ENCODE measurements around the gene OSMR. TPM values are rescaled to one million over a fixed set of nuclear protein-coding genes. Genes with fewer than 3 reads are reported as not detected.

Gene OSMR
- 28.6 and 31.6 TPM in 2 replicates for total RNA-seq (2021)
- percentile 80 among the genes with signal in this experiment for Bru-seq, nascent RNA
- percentile 73 among the genes with signal in this experiment for BruChase-seq, experiment 1, labeled RNA remaining after a 2-hour chase
- percentile 77 among the genes with signal in this experiment for BruChase-seq, experiment 2, labeled RNA remaining after a 6-hour chase
- long read RNA-seq, partial matches to known transcripts: 16 of 26 reads
- long read RNA-seq, other reads (novel, unspliced or antisense): 6 of 26 reads

- POLR2A ChIA-PET (ENCODE audit: low non-redundant PET): no interaction called here
- H3K4me1 ChIP-seq (ENCODE audit: insufficient read depth, low read length, poor library complexity, severe bottlenecking): peaks cover 6% of the 10 kb centered on the region
- H3K27me3 ChIP-seq (replicated peaks; ENCODE audit: insufficient read depth, low read depth, low read length, poor library complexity): no peaks in the 10 kb centered on the region
These were observed at the start of gene OSMR for GRCh38 chr5:38845526-38846378. Gene OSMR (plus strand): TSS chr5:38846012. CDS start chr5:38869045, 23,033 bp downstream.

DNA sequence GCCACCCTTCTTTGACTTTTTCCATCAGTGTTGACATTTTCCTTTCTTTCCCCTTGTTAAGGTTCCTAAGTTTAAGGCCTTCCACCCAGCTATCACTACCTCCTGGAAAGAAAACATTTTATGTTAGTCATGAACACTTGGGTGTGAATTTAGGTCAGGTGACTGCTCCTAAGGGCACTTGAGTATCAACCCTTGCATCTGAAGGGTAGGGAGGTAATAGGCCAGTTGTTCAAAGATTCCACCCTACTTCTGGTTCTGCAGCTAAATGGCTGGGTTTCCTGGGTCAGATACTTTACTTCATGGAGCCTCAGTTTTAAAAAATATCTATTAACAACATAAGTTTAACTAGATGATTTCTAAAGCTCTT lies 49.1 kb upstream of the OSMR start:
- H3K9me3 ChIP-seq (ENCODE audit: low read depth, low read length, poor library complexity, severe bottlenecking): no peaks in the 10 kb centered on the region
- POLR2A ChIA-PET (ENCODE audit: low non-redundant PET): no interaction called here
- no TSS peak for BruUV-seq (replicated peaks)
- no peak for DNase-seq (ENCODE audit: low spot score)
- H3K27ac ChIP-seq (ENCODE audit: low read depth, low read length, poor library complexity, severe bottlenecking): no peak overlapping the region
- TF ChIP-seq EZH2 (IDR thresholded peaks at IDR 0.05; ENCODE audit: borderline replicate concordance, low read depth, low read length, poor library complexity, severe bottlenecking): no peak
- no peak for TF ChIP-seq CTCF (conservative IDR thresholded peaks at IDR 0.05; ENCODE audit: low read depth, low read length)
- H3K4me1 ChIP-seq (ENCODE audit: insufficient read depth, low read length, poor library complexity, severe bottlenecking): peaks cover 8% of the 10 kb centered on the region
- no peak overlapping the region for H3K4me3 ChIP-seq (ENCODE audit: low read depth, low read length, poor library complexity, severe bottlenecking)
- intact Hi-C loops (cut with micrococcal nuclease; ENCODE audit: unreplicated experiment): no loop called here
- no peaks in the 10 kb centered on the region for H3K27me3 ChIP-seq (replicated peaks; ENCODE audit: insufficient read depth, low read depth, low read length, poor library complexity)
- CTCF ChIA-PET: no interaction called here
- H3K36me3 ChIP-seq (ENCODE audit: insufficient read depth, low read length, poor library complexity, severe bottlenecking): no peaks in the 10 kb centered on the region

More at GRCh38 chr5:38845526-38846378, at the start of gene OSMR:
- H3K27ac ChIP-seq (ENCODE audit: low read depth, low read length, poor library complexity, severe bottlenecking): peak within 1 kb of the TSS; percentile 86
- no peaks in the 10 kb centered on the region for H3K36me3 ChIP-seq (ENCODE audit: insufficient read depth, low read length, poor library complexity, severe bottlenecking)
- H3K4me3 ChIP-seq (ENCODE audit: low read depth, low read length, poor library complexity, severe bottlenecking): peak within 1 kb of the TSS; percentile 58
- intact Hi-C loops (cut with micrococcal nuclease; ENCODE audit: unreplicated experiment): no loop called here
- peaks cover 6% of the 10 kb centered on the region for H3K9me3 ChIP-seq (ENCODE audit: low read depth, low read length, poor library complexity, severe bottlenecking)
- TF ChIP-seq CTCF (conservative IDR thresholded peaks at IDR 0.05; ENCODE audit: low read depth, low read length): no peak
- TF ChIP-seq EZH2 (IDR thresholded peaks at IDR 0.05; ENCODE audit: borderline replicate concordance, low read depth, low read length, poor library complexity, severe bottlenecking): no peak
- peak; percentile 94 for DNase-seq (ENCODE audit: low spot score)
- CTCF ChIA-PET: no interaction called here
- BruUV-seq (replicated peaks): no TSS peak

- no TSS peak for BruUV-seq (replicated peaks)
- ChIA-PET POLR2A (ENCODE audit: low non-redundant PET) (no interaction called here), CTCF (no interaction called here)
- no peak overlapping the region for H3K27ac ChIP-seq (ENCODE audit: low read depth, low read length, poor library complexity, severe bottlenecking)
- TF ChIP-seq CTCF (conservative IDR thresholded peaks at IDR 0.05; ENCODE audit: low read depth, low read length): no peak
- no peak for TF ChIP-seq EZH2 (IDR thresholded peaks at IDR 0.05; ENCODE audit: borderline replicate concordance, low read depth, low read length, poor library complexity, severe bottlenecking)
- DNase-seq (ENCODE audit: low spot score): no peak
- no peaks in the 10 kb centered on the region for H3K9me3 ChIP-seq (ENCODE audit: low read depth, low read length, poor library complexity, severe bottlenecking)
- no peaks in the 10 kb centered on the region for H3K27me3 ChIP-seq (replicated peaks; ENCODE audit: insufficient read depth, low read depth, low read length, poor library complexity)
- intact Hi-C loops (cut with micrococcal nuclease; ENCODE audit: unreplicated experiment): no loop called here
- no peaks in the 10 kb centered on the region for H3K36me3 ChIP-seq (ENCODE audit: insufficient read depth, low read length, poor library complexity, severe bottlenecking)
- H3K4me1 ChIP-seq (ENCODE audit: insufficient read depth, low read length, poor library complexity, severe bottlenecking): peaks cover 8% of the 10 kb centered on the region
- H3K4me3 ChIP-seq (ENCODE audit: low read depth, low read length, poor library complexity, severe bottlenecking): no peak overlapping the region
These were observed 48.0 kb upstream of the OSMR start for GRCh38 chr5:38797838-38798237.

Data from A673 (cell line).